HL-60/S4 (cell line): Measurements from ENCODE around the gene GLDN.

ENCODE experiments used
- in situ Hi-C: fragments of 300-500 bp; cut with MboI; formaldehyde crosslinking; loops from 2 replicates; pipeline ENCODE4 v1.14.3; 2022; ENCODE audit warnings: low sequenced_read_pairs

GLDN gene

DNA sequence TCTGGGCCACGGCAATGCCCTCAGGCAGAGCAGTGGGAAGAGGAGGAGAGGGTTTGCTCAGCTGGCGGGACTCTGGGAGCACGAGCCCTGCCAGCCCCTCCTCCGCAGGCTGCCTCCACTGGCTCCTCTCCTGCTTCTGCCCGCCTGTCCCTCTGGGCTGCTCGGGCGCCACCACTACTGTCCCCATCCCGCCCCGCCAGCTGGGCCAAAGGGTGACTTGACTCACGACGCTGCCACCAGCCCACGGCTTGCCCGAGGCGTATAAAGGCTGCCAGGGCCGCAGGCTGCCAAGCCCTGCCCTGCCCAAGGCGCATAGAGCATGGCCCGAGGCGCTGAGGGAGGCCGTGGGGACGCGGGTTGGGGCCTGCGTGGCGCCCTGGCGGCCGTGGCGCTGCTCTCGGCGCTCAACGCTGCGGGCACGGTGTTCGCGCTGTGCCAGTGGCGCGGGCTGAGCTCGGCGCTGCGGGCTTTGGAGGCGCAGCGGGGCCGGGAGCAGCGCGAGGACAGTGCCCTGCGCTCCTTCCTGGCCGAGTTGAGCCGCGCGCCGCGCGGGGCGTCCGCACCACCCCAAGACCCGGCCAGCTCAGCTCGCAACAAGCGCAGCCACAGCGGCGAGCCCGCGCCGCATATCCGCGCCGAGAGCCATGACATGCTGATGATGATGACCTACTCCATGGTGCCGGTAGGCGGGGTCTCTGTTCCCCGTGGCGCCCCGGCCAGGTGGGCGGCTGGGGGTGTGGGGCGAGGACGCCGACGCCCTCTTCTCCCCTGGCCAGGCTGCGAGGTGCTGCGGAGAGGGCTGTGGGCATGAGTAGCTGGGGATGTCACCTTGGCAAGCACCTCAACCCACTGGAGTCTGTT lies at the start of gene GLDN:
TSS of gene GLDN (plus strand) at position 290 of the 861 bp plus-strand sequence. CDS start at position 320, 30 bp downstream.
- in situ Hi-C loops: no loop called here

DNA sequence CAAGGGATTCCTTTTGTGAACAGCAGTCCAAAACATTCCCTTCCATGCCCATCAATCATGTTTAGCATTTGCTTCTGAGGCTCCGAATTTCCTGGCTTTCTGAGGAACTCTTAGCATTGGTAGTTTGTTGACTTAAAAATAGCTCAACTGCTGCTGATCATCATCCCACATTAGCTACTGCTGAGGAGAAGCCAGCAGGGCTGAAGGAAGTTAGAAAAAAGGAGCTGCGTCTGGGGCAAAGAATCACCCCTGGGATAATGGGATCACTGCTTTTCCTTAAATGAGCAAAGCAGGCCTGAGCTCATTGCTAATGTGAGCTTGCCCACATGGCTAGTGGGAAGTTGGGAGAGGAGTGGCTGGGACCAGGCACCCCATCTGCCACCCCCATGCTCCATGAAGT lies 42.8 kb upstream of the GLDN start:
- in situ Hi-C loops: loop anchor here (5.0 kb wide), 1 partner anchor 79 kb away; no protein-coding TSS in a partner anchor

- in situ Hi-C loops: loop anchor here (5.0 kb wide), 1 partner anchor 78 kb away; no protein-coding TSS in a partner anchor
These were observed 42.1 kb upstream of the GLDN start for GRCh38 chr15:51299187-51300015.

DNA sequence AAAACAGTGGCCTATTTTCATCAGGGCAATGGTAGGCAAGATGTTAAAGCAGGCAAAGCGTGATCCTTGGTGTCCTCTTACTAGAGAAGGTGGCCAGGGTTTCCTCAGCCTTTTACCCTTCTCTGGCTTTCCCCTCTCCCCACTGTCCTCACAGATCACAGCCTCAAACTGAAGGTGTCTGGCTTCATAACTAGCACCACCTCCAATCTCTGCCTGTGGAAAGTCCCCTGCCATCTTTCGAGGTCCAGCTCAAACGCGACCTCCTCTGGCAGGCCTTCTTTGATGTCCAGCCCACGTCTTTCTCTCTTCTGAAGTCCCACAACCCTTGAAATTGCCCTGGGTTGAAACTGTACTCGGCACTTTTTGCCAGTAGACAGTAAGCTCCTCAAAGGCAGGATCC lies 39.0 kb upstream of the GLDN start:
- in situ Hi-C loops: no loop called here

DNA sequence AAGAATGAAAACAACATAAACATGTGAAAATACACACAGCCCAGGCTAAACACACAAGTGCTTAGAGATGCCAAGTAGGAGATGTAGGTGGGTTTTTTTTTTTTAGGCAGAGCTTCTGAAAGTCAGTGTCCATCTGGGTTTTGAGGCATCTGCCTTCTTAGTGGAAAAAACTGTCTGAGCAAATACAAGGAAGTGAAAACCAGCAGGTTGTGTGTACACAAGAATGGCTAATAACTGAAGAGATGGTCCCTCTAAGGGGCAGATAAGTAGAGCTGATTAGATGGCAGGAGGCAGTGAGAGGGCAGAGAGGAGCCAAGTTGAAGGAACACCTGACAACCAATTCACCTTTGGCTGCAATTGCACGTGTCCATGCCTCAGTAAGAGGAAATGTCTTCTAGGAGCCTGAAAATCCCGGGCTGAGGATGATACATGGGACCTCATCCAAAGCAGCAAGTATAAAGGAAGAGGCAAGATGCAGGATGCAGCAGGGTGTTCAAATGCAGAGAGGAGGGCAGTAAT lies 37.9 kb upstream of the GLDN start:
- in situ Hi-C loops: no loop called here

- in situ Hi-C loops: no loop called here
These were observed 34.1 kb upstream of the GLDN start for GRCh38 chr15:51307325-51307724.

DNA sequence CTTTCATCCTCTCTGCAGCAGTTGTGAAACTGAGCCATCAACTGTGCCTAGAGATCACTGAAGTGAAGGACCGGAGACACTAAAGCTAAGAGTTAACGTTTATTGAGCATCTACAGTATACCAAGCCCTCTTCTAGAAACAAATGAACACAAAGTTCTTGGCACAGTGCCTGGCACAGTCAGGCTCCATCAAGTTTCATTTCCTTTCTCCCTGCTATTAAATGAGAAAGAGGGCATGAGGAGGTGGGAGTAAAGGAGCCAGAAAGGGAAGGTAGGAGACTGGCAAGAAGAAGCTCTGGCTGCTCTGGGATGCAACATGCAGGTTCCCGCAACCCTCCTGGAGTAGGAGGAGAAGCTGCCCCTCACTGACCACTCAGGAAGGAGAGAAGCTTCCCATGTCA lies 33.6 kb upstream of the GLDN start:
- in situ Hi-C loops: no loop called here

DNA sequence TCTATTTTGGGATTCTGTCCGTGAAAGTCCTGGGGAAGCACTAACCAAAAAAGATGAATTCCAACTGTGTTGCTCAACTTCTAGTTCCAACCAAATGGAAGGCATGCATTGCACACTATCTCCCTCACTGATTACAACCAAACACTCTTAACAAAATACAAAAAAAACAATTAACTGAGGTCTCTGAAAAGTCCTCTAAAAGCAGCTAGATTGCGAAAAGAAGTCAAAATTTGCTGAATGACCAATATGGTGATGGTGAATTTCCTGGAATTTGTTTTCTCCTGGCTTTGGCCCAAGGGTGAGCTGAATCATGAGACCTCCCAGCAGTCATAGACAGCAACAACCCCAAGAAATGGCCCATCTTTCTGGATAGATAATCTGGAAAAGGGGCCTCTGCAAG lies 31.4 kb upstream of the GLDN start:
- in situ Hi-C loops: no loop called here

DNA sequence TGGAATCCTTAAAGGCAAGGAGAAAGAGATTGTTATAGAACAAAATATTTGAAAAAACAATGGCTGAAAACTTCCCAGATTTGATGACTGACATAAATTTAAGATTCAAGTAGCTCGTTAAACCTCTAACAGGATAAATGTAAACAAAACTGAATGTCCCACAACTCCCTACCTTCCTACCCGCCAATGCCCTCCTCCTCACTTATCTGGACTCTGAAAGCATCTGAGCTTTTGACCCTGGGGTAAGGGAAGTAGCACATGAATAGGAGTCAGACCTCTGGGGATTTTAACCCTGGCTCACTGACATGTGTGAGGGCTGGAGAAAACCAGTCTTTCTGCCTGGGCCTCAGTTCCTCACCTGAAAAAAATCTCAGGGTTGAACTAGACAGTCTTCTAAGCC lies 29.9 kb upstream of the GLDN start:
- in situ Hi-C loops: no loop called here

DNA sequence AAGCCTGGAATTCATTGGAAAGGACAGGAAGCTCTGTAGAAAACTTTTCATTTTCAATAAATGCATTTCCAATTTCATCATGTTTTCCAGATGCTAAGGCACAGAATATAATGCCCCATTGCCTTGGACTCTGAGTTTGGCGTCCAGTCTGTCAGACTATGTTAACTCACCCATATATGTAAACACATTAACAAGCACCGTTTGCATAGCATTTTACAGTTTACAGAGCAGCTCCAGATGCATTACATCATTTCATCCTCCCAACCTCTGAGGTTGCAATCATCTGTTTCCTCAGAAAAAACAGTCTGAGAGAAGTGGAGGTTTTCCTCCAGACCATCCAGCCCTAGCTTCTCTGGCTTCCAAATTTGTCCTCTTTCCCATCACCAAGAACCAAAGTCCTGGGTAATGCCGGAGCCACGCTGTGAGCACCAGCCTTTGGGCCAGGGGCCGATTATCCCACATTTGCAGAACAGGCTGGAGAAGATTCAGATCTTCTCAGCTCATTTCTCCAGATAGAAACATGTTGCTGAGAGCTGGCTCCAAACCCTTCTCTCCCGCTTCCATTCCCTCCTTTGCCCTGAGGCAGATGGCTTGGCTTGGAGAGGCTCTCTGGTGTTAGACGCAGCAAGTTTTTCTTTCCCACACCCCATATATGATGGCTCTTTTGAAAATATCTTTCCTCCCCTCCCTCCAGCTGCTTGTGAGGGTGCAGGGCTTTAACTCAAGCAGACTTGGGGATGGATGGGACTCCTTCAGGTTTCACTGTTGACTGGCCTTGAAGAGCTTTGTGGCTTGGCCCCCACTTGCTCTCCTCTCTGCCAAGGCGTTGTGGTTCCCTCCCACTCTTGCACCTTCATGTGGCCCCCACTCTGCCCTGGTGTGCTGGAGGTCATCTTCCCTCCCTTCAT lies 29.0 kb upstream of the GLDN start:
- in situ Hi-C loops: no loop called here

DNA sequence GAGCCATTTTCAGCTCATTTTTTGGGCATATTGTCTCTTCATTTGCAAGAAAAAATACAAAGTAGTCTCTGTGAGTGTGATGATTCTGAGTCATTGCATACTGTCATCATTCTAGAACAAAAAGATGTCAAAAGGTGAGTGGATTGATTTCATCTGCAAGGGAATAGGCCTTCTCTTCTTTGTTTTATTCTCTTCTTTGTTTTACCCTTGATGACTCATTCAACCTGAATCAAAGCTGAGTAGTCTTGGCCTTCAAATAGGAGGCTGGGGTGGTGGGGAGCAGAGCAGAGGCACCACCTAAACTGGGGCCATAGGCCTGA lies 28.4 kb upstream of the GLDN start:
- in situ Hi-C loops: no loop called here

- in situ Hi-C loops: no loop called here
These were observed 27.7 kb upstream of the GLDN start for GRCh38 chr15:51313644-51314280.

GRCh38 chr15:51314391-51315337 lies 26.8 kb upstream of the GLDN start:
- in situ Hi-C loops: no loop called here

DNA sequence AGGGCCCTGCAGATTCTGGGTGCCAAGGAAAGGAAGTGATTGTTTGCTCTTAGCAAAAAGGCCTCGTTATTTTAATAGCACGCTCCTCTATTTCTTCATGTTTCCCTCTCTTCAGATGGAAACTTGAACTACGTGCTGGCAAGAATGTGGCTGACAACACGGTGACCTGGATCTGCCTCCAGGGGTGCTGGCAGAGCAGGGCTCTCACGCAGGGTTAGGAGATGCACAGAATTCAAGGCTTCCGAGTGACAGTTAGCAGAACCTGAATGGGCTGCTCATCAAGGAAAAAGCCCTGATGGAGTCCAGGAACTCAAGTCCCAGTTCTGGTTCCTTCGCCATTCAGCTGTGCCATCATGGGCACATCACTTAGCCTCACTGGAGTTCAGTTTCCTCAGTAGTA lies 25.7 kb upstream of the GLDN start:
- in situ Hi-C loops: no loop called here

GRCh38 chr15:51316636-51317035 lies 24.8 kb upstream of the GLDN start:
- in situ Hi-C loops: no loop called here

GRCh38 chr15:51318382-51319150 lies 22.9 kb upstream of the GLDN start:
- in situ Hi-C loops: no loop called here

DNA sequence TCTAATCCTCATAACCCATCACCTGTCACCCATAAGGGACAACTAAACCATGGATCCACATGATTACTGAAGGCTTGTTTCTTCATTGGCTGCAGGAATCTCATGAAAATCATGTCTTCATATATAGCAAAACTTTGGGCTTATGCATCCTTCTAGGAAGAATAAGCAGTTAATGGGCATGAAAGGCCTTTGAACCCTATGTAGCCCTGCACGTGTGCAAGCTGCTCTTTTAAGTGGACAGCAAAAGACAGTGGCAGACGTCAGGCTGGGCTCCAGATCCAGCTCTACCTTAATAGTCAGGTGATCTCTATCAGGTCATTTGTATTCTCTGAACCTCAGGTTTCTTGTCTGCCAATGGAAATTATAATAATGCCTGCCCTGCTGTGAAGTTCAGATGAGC lies 21.9 kb upstream of the GLDN start:
- in situ Hi-C loops: no loop called here

GRCh38 chr15:51320843-51321242 lies 20.6 kb upstream of the GLDN start:
- in situ Hi-C loops: no loop called here
